GM10248 (cell line): ENCODE data around the gene BRWD1.

Experiments
- CTCF ChIA-PET: fragments of 300-600 bp; sonication (Branson Sonifier 250); formaldehyde crosslinking; extraction: SDS; loops from one replicate; lab custom pipeline; 2021; ENCODE audit warnings: antibody characterized with exemption; lab: Yijun Ruan, JAX
- POLR2A ChIA-PET: fragments of 350-650 bp; sonication (Branson Sonifier 250); formaldehyde crosslinking; extraction: SDS; loops from one replicate; lab custom pipeline; 2020; ENCODE audit warnings: antibody characterized with exemption; lab: Yijun Ruan, JAX
- DNase-seq: peaks from one replicate; pipeline ENCODE4 v3.0.0; 2012; ENCODE audit errors: extremely low spot score
- CTCF ChIP-seq: IDR thresholded peaks from 2 replicates; pipeline ENCODE4 v1.5.1; 2012; ENCODE audit warnings: mild to moderate bottlenecking, low read depth; ENCODE audit errors: extremely low read depth, missing control alignments, control extremely low read depth

The BRWD1 gene

GRCh38 chr21:39182016-39182415, 131.4 kb downstream of the BRWD1 start:
- no peak for TF ChIP-seq CTCF
- no peak for DNase-seq
- CTCF ChIA-PET = no interaction called here

DNA sequence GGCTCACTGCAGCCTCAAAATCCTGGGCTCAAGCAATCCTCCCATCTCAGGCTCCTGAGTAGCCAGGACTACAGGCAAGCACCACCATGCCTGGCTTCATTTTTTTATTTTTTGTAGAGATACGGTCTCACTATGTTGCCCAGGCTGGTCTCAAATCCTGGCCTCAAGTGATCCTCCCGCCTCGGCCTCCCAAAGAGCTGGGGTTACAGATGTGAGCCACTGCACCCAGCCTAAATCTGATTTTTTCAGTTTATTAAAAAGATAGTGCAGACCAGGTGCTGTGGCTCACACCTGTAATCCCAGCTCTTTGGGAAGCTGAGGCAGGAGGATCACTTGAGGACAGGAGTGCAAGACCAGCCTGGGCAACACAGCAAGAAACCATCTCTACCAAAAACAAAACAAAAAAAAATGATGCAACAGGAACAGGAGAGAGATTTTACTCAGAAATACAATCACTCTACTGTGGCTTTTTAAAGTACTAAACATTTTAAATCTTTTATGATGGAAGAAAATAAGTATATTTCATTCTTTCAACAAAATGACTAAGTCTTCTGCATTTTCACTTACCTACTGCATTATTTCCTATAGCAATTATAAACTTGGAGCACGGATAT, 132.1 kb downstream of the BRWD1 start:
- ChIA-PET CTCF (interaction anchor here (1.0 to 1.4 kb wide), 3 partner anchors 10 to 13 kb away, joined by 3 to 6 read pairs (median 3); no protein-coding TSS in a partner anchor), POLR2A (no interaction called here)
- DNase-seq = no peak
- TF ChIP-seq CTCF = no peak

More at GRCh38 chr21:39182016-39182415, 131.4 kb downstream of the BRWD1 start:
- POLR2A ChIA-PET = no interaction called here

- DNase-seq = no peak
- POLR2A ChIA-PET = no interaction called here
- CTCF ChIA-PET = interaction anchor here (0.6 to 1.4 kb wide), 4 partner anchors 9 to 291 kb away, joined by 3 to 6 read pairs (median 3); no protein-coding TSS in a partner anchor
- TF ChIP-seq CTCF = peak; percentile 5
These were observed 132.9 kb downstream of the BRWD1 start for GRCh38 chr21:39180429-39181019.

GRCh38 chr21:39178421-39178820, 135.0 kb downstream of the BRWD1 start:
- no peak for TF ChIP-seq CTCF
- DNase-seq = no peak
- ChIA-PET CTCF (interaction anchor here (1.2 kb wide), 1 partner anchor 10 kb away, joined by 3 read pairs; no protein-coding TSS in a partner anchor), POLR2A (no interaction called here)

DNA sequence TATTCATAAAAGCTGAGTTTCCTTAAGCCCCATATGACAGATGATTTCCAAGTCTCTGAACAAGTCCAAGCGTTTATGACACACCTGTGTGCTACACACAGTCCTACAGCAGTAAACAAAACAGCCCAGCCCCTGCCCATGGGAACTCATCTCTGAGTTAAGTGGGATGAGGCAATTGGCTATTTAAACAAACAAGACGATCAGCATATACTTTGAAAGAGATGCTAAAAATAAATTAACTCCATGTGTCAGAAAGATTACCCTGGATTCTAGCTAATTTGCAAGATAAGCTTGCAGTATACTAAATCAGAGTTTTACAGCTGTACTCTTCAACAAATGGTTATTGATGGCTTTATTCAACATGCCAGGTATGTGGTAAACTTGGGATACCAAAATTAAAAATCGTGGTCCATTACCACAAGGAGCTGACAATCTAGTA, 137.1 kb downstream of the BRWD1 start:
- POLR2A ChIA-PET = no interaction called here
- CTCF ChIA-PET = interaction anchor here (0.7 to 1.9 kb wide), 5 partner anchors 9 to 369 kb away, joined by 3 to 4 read pairs (median 3); no protein-coding TSS in a partner anchor
- TF ChIP-seq CTCF = no peak
- no peak for DNase-seq

DNA sequence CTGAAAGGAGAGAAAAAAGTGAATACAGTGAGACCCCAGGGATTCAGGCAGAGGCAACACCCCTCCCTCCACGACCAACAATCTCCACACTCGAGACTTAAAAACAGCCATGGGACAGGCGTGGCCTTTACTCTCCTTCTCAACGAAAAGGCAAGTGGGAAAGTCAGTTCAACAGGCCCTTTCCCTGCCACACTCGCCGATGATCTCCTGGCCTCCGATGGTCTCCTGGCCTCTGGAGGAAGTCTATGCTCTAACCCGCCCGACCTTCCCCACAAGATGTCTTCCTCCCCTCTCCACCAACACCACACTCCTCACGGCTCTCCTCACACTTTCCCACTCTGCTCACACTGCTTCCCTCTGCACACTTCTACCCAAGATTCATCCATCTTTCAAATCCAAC, 137.8 kb downstream of the BRWD1 start:
- ChIA-PET POLR2A (no interaction called here), CTCF (interaction anchor here (1.9 kb wide), 1 partner anchor 108 kb away, joined by 4 read pairs; no protein-coding TSS in a partner anchor)
- DNase-seq = no peak
- no peak for TF ChIP-seq CTCF
